WI38 (cell line): ENCODE measurements around the gene C13orf42.

Source experiments
- H3K4me3 ChIP-seq: 2 replicates; pipeline ENCODE4 v1.5.1; 2011; ENCODE audit warnings: low read depth, mild to moderate bottlenecking, control low read depth, low read length
- TF ChIP-seq, protein P1 (sequence below): IDR thresholded peaks from 2 replicates; pipeline ENCODE4 v1.5.1; 2012; ENCODE audit warnings: low read depth, mild to moderate bottlenecking, control low read depth, low read length

C13orf42 gene

DNA sequence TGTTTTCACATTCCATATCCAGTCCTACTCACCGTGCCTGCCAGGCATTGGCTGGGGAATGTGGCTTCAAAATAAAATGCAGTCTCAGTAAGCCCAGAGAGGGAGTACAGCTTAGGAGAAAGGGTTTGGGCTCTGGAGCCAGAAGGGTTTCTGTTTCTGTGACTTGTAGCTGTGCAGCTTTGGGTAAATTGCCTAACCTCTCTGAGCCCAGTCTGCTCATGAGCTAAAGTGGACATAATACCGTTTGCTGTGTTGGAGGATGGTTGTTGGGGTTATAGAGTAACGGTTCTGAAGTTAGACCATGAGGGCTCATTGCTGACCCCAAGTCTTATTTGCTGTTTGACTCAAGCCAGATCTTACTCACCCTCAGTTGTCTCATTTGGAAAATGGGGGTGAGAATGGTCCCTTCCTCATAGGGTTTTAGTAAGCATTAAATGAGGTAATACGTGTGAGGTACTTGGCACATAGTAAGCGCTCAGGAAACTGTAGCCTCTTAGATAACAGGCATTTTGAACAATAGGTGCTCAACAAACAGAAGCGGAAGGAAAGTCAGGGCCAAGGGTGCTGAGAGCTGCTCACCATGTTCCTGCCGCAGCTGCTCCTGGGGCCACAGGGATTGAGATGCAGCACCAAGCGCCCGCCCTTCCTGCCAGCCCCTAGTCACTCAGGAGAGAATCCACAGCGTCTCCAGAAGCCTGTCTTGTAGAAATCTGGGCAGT is 45.5 kb downstream of the C13orf42 start:
- TF ChIP-seq, protein P1, sequence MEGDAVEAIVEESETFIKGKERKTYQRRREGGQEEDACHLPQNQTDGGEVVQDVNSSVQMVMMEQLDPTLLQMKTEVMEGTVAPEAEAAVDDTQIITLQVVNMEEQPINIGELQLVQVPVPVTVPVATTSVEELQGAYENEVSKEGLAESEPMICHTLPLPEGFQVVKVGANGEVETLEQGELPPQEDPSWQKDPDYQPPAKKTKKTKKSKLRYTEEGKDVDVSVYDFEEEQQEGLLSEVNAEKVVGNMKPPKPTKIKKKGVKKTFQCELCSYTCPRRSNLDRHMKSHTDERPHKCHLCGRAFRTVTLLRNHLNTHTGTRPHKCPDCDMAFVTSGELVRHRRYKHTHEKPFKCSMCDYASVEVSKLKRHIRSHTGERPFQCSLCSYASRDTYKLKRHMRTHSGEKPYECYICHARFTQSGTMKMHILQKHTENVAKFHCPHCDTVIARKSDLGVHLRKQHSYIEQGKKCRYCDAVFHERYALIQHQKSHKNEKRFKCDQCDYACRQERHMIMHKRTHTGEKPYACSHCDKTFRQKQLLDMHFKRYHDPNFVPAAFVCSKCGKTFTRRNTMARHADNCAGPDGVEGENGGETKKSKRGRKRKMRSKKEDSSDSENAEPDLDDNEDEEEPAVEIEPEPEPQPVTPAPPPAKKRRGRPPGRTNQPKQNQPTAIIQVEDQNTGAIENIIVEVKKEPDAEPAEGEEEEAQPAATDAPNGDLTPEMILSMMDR: no peak
- no peak overlapping the region for H3K4me3 ChIP-seq

DNA sequence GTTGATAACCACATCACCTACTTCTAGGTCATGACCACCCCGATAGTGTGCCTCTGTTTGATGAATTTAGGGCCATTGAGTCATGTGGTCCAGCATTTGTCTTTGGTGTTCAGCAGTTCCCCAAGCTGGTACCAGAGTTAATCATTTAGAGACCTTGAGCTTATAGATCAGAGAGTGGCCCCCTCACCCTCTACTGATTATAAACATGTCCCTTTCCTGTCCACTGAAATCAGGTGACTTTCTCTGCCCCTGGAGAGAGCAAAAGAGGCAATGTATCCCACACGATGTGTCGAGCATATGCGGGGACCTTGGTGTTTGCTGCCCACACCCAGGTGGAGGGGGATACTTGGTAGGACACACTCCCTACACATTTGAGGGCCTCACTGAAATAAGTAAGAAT is 46.3 kb downstream of the C13orf42 start:
- no peak overlapping the region for H3K4me3 ChIP-seq
- TF ChIP-seq, protein P1: no peak

- TF ChIP-seq, protein P1: no peak
- H3K4me3 ChIP-seq: no peak overlapping the region
These were observed 47.2 kb downstream of the C13orf42 start for GRCh38 chr13:51063909-51064308.

GRCh38 chr13:51058461-51059167 is 52.5 kb downstream of the C13orf42 start:
- TF ChIP-seq, protein P1: no peak
- no peak overlapping the region for H3K4me3 ChIP-seq

- H3K4me3 ChIP-seq: no peak overlapping the region
- TF ChIP-seq, protein P1: no peak
These were observed 53.2 kb downstream of the C13orf42 start for GRCh38 chr13:51057906-51058305.

DNA sequence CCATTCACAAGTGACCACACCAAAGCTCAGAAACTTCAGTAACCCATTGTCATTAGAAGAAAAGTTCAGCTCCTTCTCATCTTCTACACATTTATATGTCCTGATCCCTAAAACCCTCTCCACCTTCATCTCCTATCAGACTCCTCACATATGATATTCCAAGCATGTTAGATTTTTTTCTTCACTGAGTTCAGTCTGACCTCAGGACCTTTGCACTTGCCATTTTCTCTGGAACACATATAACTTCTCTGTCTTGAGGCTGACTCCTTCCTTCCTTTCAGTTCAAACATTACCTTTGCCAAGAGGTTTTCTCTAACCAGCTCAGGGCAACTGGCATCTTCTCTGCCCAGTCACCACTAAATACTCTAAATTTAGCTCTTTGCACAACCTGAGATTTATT is 54.1 kb downstream of the C13orf42 start:
- H3K4me3 ChIP-seq: no peak overlapping the region
- TF ChIP-seq, protein P1: no peak

- TF ChIP-seq, protein P1: no peak
- no peak overlapping the region for H3K4me3 ChIP-seq
These were observed 58.5 kb downstream of the C13orf42 start for GRCh38 chr13:51052581-51052980.
